ENCODE measurements around the gene RITA1. TPM values are rescaled to one million over a fixed set of nuclear protein-coding genes. Genes with fewer than 3 reads are reported as not detected.

The RITA1 gene
- total RNA-seq, 6 experiments from 2014 or later = 11.1 to 33.0 (median 22.3) TPM

- no peak overlapping the region for H3K27ac ChIP-seq
- H3K36me3 ChIP-seq = peaks cover 0 to 16% (median 4%) of the 10 kb centered on the region in 4 donors
- intact Hi-C loops (cut with DNase I) = loop anchor here (10.0 kb wide), 2 partner anchors 99 to 239 kb away; no protein-coding TSS in a partner anchor
- DNase-seq (no peak), ATAC-seq (no peak)
- TF ChIP-seq, protein P1, sequence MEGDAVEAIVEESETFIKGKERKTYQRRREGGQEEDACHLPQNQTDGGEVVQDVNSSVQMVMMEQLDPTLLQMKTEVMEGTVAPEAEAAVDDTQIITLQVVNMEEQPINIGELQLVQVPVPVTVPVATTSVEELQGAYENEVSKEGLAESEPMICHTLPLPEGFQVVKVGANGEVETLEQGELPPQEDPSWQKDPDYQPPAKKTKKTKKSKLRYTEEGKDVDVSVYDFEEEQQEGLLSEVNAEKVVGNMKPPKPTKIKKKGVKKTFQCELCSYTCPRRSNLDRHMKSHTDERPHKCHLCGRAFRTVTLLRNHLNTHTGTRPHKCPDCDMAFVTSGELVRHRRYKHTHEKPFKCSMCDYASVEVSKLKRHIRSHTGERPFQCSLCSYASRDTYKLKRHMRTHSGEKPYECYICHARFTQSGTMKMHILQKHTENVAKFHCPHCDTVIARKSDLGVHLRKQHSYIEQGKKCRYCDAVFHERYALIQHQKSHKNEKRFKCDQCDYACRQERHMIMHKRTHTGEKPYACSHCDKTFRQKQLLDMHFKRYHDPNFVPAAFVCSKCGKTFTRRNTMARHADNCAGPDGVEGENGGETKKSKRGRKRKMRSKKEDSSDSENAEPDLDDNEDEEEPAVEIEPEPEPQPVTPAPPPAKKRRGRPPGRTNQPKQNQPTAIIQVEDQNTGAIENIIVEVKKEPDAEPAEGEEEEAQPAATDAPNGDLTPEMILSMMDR (IDR thresholded peaks at IDR 0.05) = no peak
- no peak for TF ChIP-seq POLR2A (IDR thresholded peaks at IDR 0.05)
- H3K27me3 ChIP-seq = no peaks in the 10 kb centered on the region
- WGBS (ENCODE audit: insufficient coverage, low coverage, low lambda C conversion rate, missing lambda C conversion rate) = 92% methylated on average over 11 of the region's 13 CpGs
- H3K4me1 ChIP-seq = peaks cover 0 to 11% (median 0%) of the 10 kb centered on the region in 4 donors
- H3K4me3 ChIP-seq = no peak overlapping the region
- no peaks in the 10 kb centered on the region for H3K9me3 ChIP-seq
Observed at GRCh38 chr12:113195598-113195997, 10.1 kb downstream of the RITA1 start.

GRCh38 chr12:113196582-113196981 is 11.1 kb downstream of the RITA1 start:
- ATAC-seq (peak in 1 of 4 donors; percentile 3), DNase-seq (no peak)
- Histone ChIP-seq H3K27me3 (no peaks in the 10 kb centered on the region), H3K4me1 (peaks cover 0 to 11% (median 0%) of the 10 kb centered on the region in 4 donors), H3K4me3 (no peak overlapping the region), H3K9me3 (no peaks in the 10 kb centered on the region), H3K27ac (no peak overlapping the region), H3K36me3 (peaks cover 0 to 8% (median 2%) of the 10 kb centered on the region in 4 donors)
- WGBS (ENCODE audit: insufficient coverage, low coverage, low lambda C conversion rate, missing lambda C conversion rate) = 43% methylated on average over 4 of the region's 7 CpGs
- TF ChIP-seq POLR2A (IDR thresholded peaks at IDR 0.05) = no peak
- TF ChIP-seq, protein P1 (IDR thresholded peaks at IDR 0.05) = no peak
- intact Hi-C loops (cut with DNase I) = loop anchor here (10.0 kb wide), 2 partner anchors 98 to 238 kb away; no protein-coding TSS in a partner anchor

DNA sequence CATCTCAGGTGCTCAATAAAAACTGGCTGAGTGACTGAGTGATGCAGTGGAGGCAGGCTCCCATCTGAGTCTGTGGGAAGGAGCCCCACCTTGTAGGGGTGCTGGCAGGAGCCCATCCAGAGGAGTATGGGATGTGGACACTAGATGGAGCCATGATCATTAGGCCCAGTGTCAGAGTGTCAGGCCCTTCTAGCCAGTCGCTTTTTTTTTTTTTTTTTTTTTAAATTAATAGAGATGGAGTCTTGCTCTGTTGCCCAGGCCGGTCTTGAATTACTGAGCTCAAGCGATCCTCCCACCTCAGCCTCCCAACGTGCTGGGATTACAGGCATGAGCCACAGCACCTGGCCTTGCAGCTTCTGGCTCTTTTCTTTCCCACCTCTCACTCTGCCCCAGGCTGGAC is 11.5 kb downstream of the RITA1 start:
- WGBS (ENCODE audit: insufficient coverage, low coverage, low lambda C conversion rate, missing lambda C conversion rate) = 4% methylated on average over 4 of the region's 4 CpGs
- peaks cover 0 to 11% (median 0%) of the 10 kb centered on the region in 4 donors for H3K4me1 ChIP-seq
- H3K27me3 ChIP-seq = no peaks in the 10 kb centered on the region
- DNase-seq (peak in 2 of 3 donors; percentile 52 to 74), ATAC-seq (peak; percentile 82 to 94 (median 92))
- H3K9me3 ChIP-seq = no peaks in the 10 kb centered on the region
- TF ChIP-seq, protein P1 (IDR thresholded peaks at IDR 0.05) = peak; percentile 49 to 82 (median 79)
- TF ChIP-seq POLR2A (IDR thresholded peaks at IDR 0.05) = no peak
- H3K27ac ChIP-seq = no peak overlapping the region
- intact Hi-C loops (cut with DNase I) = loop anchor here (10.0 kb wide), 2 partner anchors 98 to 238 kb away; no protein-coding TSS in a partner anchor
- no peak overlapping the region for H3K4me3 ChIP-seq
- peaks cover 0 to 4% (median under 1%) of the 10 kb centered on the region in 4 donors for H3K36me3 ChIP-seq

DNA sequence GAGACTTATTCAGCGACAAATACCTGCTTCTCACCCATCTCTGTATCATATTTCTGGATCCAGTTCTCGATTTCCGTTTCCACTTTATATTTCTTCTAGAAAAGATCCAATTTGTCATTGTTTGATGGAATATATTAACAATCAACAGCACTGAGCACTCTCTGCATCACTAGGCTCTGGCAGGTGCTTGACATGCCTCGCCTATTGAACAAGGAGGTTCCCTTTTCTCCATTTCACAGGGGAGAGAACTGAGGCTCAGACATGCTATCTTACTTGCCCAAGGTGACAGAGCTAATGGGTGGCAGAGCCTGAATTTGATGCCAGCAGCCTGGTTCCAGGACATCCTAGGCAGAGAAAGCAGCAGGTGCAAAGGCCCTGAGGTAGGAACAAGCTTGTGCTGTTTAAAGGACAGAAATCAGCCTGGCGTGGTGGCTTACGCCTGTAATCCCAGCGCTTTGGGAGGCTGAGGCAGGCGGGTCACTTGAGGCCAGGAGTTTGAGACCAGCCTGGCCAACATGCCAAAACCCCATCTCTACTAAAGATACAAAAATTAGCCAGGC is 12.1 kb downstream of the RITA1 start:
- no peak overlapping the region for H3K27ac ChIP-seq
- H3K27me3 ChIP-seq = no peaks in the 10 kb centered on the region
- ATAC-seq = no peak
- H3K36me3 ChIP-seq = no peaks in the 10 kb centered on the region
- intact Hi-C loops (cut with DNase I) = loop anchor here (10.0 kb wide), 2 partner anchors 97 to 237 kb away; no protein-coding TSS in a partner anchor
- 97% methylated on average over 4 of the region's 8 CpGs for WGBS (ENCODE audit: insufficient coverage, low coverage, low lambda C conversion rate, missing lambda C conversion rate)
- no peak for TF ChIP-seq POLR2A (IDR thresholded peaks at IDR 0.05)
- TF ChIP-seq, protein P1 (IDR thresholded peaks at IDR 0.05) = no peak
- no peak overlapping the region for H3K4me3 ChIP-seq
- no peak for DNase-seq
- no peaks in the 10 kb centered on the region for H3K9me3 ChIP-seq
- H3K4me1 ChIP-seq = peaks cover 0 to 11% (median 0%) of the 10 kb centered on the region in 4 donors

Data from right lobe of liver (tissue), 6 donors.